CD4-positive, alpha-beta T cell (primary cell): ENCODE data around the gene HEATR3. TPM values are rescaled to one million over a fixed set of nuclear protein-coding genes. Genes with fewer than 3 reads are reported as not detected.

ENCODE experiments used
- ATAC-seq: fragments of 200-7000 bp; cut with Tn5 transposase; one replicate; pipeline ENCODE4 v1.10.0; 2022; ENCODE audit warnings: mild to moderate bottlenecking; ENCODE audit not compliant: poor library complexity
- CTCF ChIA-PET: fragments of 350-600 bp; sonication (Branson Sonifier 250); formaldehyde crosslinking; loops from one replicate; lab custom pipeline; 2021; ENCODE audit warnings: antibody characterized with exemption, inconsistent platforms; lab: Charles Lee
- POLR2A ChIA-PET: fragments of 350-600 bp; sonication (Branson Sonifier 250); formaldehyde crosslinking; loops from one replicate; lab custom pipeline; 2021; ENCODE audit warnings: antibody characterized with exemption, inconsistent platforms; lab: Charles Lee
- DNase-seq, 14 experiments: peaks; one replicate each; pipeline ENCODE4 v3.0.0-alpha.2; 2013 to 2020; ENCODE audit warnings: mixed read lengths in 2 of 14
- H3K27ac ChIP-seq, 2 donors: one replicate each; pipeline versions ENCODE4 v1.5.1 to v1.7.0; 2013; ENCODE audit warnings: low read length in 2 of 2, low read depth in 1 of 2, mild to moderate bottlenecking in 1 of 2
- H3K27me3 ChIP-seq, 2 experiments: 1 replicate in 1 of 2; 2 replicates in 1 of 2; pipeline versions ENCODE4 v1.6.1 to v1.7.0; 2013; ENCODE audit warnings: low read length in 2 of 2, control low read depth in 1 of 2, mild to moderate bottlenecking in 1 of 2, moderate library complexity in 1 of 2; ENCODE audit not compliant: insufficient read depth in 2 of 2, control insufficient read depth in 1 of 2
- H3K36me3 ChIP-seq: one replicate; pipeline ENCODE4 v1.6.1; 2013; ENCODE audit warnings: low read length, control low read depth; ENCODE audit not compliant: insufficient read depth
- H3K4me1 ChIP-seq: one replicate; pipeline ENCODE4 v1.6.1; 2013; ENCODE audit warnings: low read length, control low read depth; ENCODE audit not compliant: insufficient read depth
- H3K4me3 ChIP-seq: one replicate; pipeline ENCODE4 v1.5.1; 2013; ENCODE audit warnings: mild to moderate bottlenecking, low read length, moderate library complexity
- H3K9me3 ChIP-seq, 2 experiments: 1 replicate in 1 of 2; 2 replicates in 1 of 2; pipeline versions ENCODE4 v1.6.1 to v1.7.0; 2013; ENCODE audit warnings: low read length in 2 of 2, mild to moderate bottlenecking in 2 of 2, control low read depth in 1 of 2, moderate library complexity in 1 of 2; ENCODE audit not compliant: control insufficient read depth in 1 of 2, insufficient read depth in 1 of 2
- H3K27ac Mint-ChIP-seq: one replicate; pipeline ENCODE4 v1.8.0; 2020; ENCODE audit warnings: mixed read lengths
- H3K27me3 Mint-ChIP-seq: one replicate; pipeline ENCODE4 v1.8.0; 2021; ENCODE audit warnings: mixed read lengths
- H3K36me3 Mint-ChIP-seq: one replicate; pipeline ENCODE4 v1.8.0; 2021; ENCODE audit warnings: low read depth, mixed read lengths
- H3K4me1 Mint-ChIP-seq: one replicate; pipeline ENCODE4 v1.8.0; 2021; ENCODE audit warnings: low read depth, mixed read lengths
- H3K4me3 Mint-ChIP-seq: one replicate; pipeline ENCODE4 v1.8.0; 2020; ENCODE audit warnings: mild to moderate bottlenecking, mixed read lengths
- H3K9me3 Mint-ChIP-seq: one replicate; pipeline ENCODE4 v1.8.0; 2020; ENCODE audit warnings: mixed read lengths
- CTCF ChIP-seq: fragments of 200-600 bp; IDR thresholded peaks from one replicate; pipeline ENCODE4 v1.8.0; 2022; ENCODE audit warnings: antibody characterized with exemption, mild to moderate bottlenecking
- intact Hi-C, 2 experiments: fragments of 100-400 bp; cut with DNase I in 1 of 2; cut with micrococcal nuclease in 1 of 2; formaldehyde crosslinking; loops; one replicate each; pipeline versions ENCODE4 v1.15.1 to v1.9.0; 2023 to 2025; cut with DNase I, micrococcal nuclease
- total RNA-seq, 174 experiments: library from RNA in 2 of 174; stranded (reverse) in 2 of 174; gene quantifications; one replicate each; pipeline ENCODE4 v1.2.3 and lab custom pipeline; 2021 to 2026

Gene HEATR3
- total RNA-seq, 2 experiments from 2014 or later: 10.1 to 10.6 TPM

- ChIA-PET CTCF (interaction anchor here (1.0 kb wide), 2 partner anchors 9 to 14 kb away, joined by 3 to 5 read pairs; partner anchors contain the start of gene CNEP1R1), POLR2A (no interaction called here)
- Histone ChIP-seq H3K9me3 (no peaks in the 10 kb centered on the region), H3K4me3 (no peak overlapping the region), H3K4me1 (no peaks in the 10 kb centered on the region), H3K36me3 (peaks cover 9% of the 10 kb centered on the region), H3K27me3 (peaks cover 0 to 4% of the 10 kb centered on the region in 2 experiments), H3K27ac (no peak overlapping the region)
- no peaks in the 10 kb centered on the region for H3K9me3 Mint-ChIP-seq
- H3K4me1 Mint-ChIP-seq: peaks cover 4% of the 10 kb centered on the region
- peaks cover 11% of the 10 kb centered on the region for H3K27me3 Mint-ChIP-seq
- ATAC-seq: no peak
- peaks cover 32% of the 10 kb centered on the region for H3K36me3 Mint-ChIP-seq
- no peak overlapping the region for H3K4me3 Mint-ChIP-seq
- no peak overlapping the region for H3K27ac Mint-ChIP-seq
- TF ChIP-seq CTCF: no peak
- intact Hi-C loops: no loop called here
- peak in 3 of 14 experiments; percentile 20 to 62 (median 52) for DNase-seq
Observed at GRCh38 chr16:50038756-50039529, 26.8 kb upstream of the HEATR3 start.

- H3K27me3 Mint-ChIP-seq: peaks cover 14% of the 10 kb centered on the region
- ATAC-seq (no peak), DNase-seq (no peak)
- H3K9me3 Mint-ChIP-seq: no peaks in the 10 kb centered on the region
- no peaks in the 10 kb centered on the region for H3K9me3 ChIP-seq
- H3K27ac Mint-ChIP-seq: no peak overlapping the region
- H3K27me3 ChIP-seq: peaks cover 0 to 4% of the 10 kb centered on the region in 2 experiments
- H3K27ac ChIP-seq: no peak overlapping the region
- no peak for TF ChIP-seq CTCF
- H3K4me3 Mint-ChIP-seq: no peak overlapping the region
- ChIA-PET POLR2A (no interaction called here), CTCF (interaction anchor here (1.0 kb wide), 1 partner anchor 15 kb away, joined by 3 read pairs; the partner anchor contains the start of gene CNEP1R1)
- H3K4me3 ChIP-seq: no peak overlapping the region
- H3K4me1 ChIP-seq: no peaks in the 10 kb centered on the region
- H3K4me1 Mint-ChIP-seq: peaks cover 4% of the 10 kb centered on the region
- peaks cover 5% of the 10 kb centered on the region for H3K36me3 ChIP-seq
- intact Hi-C loops: no loop called here
- peaks cover 23% of the 10 kb centered on the region for H3K36me3 Mint-ChIP-seq
Observed at GRCh38 chr16:50040018-50040417, 25.8 kb upstream of the HEATR3 start.

GRCh38 chr16:50040710-50041109 lies 25.1 kb upstream of the HEATR3 start:
- Histone ChIP-seq H3K4me3 (no peak overlapping the region), H3K27ac (no peak overlapping the region), H3K4me1 (no peaks in the 10 kb centered on the region), H3K9me3 (no peaks in the 10 kb centered on the region), H3K27me3 (peaks cover 0 to 4% of the 10 kb centered on the region in 2 experiments), H3K36me3 (no peaks in the 10 kb centered on the region)
- CTCF ChIA-PET: no interaction called here
- H3K27ac Mint-ChIP-seq: no peak overlapping the region
- H3K4me3 Mint-ChIP-seq: no peak overlapping the region
- no peak for ATAC-seq
- DNase-seq: no peak
- POLR2A ChIA-PET: no interaction called here
- intact Hi-C loops: no loop called here
- peaks cover 4% of the 10 kb centered on the region for H3K4me1 Mint-ChIP-seq
- no peak for TF ChIP-seq CTCF
- H3K36me3 Mint-ChIP-seq: peaks cover 16% of the 10 kb centered on the region
- no peaks in the 10 kb centered on the region for H3K9me3 Mint-ChIP-seq
- peaks cover 17% of the 10 kb centered on the region for H3K27me3 Mint-ChIP-seq
